Spleen (tissue), 7 donors: ENCODE results near the gene PTGES.

ENCODE experiments used
- POLR2A ChIP-seq, 3 donors: fragments of 450-650 bp; IDR thresholded peaks; one replicate each; pipeline ENCODE4 v1.5.1; 2017; ENCODE audit warnings: antibody characterized with exemption in 3 of 3, mild to moderate bottlenecking in 1 of 3
- POLR2AphosphoS5 ChIP-seq, 3 donors: sonication (generic); formaldehyde crosslinking; IDR thresholded peaks; one replicate each; pipeline ENCODE4 v1.5.1; 2017; ENCODE audit warnings: antibody characterized with exemption in 3 of 3
- TF ChIP-seq, protein P1 (sequence below), 11 experiments: fragments of 200-600 bp in 7 of 11; fragments of 450-650 bp in 4 of 11; sonication (generic) in 4 of 11; IDR thresholded peaks in 8 of 11; conservative IDR thresholded peaks in 3 of 11; 1 replicate in 7 of 11; 2 replicates in 4 of 11; pipeline versions ENCODE4 v1.4.0 to v1.8.0; 2016 to 2021; ENCODE audit warnings: antibody characterized with exemption in 11 of 11, inconsistent platforms in 4 of 11, mild to moderate bottlenecking in 1 of 11
- donor health status: DM: no; HTN: no; CAD: no; lungs with moderate emphysema.
- donor health status: DM: no; HTN: no; CAD: no.
- donor health status: DM: no; HTN: no; CAD: no.

DNA sequence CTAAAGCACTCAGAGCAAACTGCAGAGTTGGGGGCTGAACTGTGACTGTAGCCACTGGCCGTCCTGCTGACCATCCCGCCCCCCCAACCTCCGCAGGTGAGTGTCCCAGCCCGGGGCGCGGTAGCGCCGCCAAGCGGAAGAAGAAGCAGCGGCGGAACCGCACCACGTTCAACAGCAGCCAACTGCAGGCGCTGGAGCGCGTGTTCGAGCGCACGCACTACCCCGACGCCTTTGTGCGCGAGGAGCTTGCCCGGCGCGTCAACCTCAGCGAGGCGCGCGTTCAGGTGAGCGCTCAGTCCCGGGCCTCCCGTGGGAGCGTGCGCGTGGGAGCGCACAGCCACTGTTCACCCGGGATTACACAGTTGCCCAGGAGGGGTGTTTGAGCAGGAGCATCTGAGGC, 33.7 kb downstream of the PTGES start:
- TF ChIP-seq POLR2A (IDR thresholded peaks at IDR 0.05), result no peak
- TF ChIP-seq, protein P1, sequence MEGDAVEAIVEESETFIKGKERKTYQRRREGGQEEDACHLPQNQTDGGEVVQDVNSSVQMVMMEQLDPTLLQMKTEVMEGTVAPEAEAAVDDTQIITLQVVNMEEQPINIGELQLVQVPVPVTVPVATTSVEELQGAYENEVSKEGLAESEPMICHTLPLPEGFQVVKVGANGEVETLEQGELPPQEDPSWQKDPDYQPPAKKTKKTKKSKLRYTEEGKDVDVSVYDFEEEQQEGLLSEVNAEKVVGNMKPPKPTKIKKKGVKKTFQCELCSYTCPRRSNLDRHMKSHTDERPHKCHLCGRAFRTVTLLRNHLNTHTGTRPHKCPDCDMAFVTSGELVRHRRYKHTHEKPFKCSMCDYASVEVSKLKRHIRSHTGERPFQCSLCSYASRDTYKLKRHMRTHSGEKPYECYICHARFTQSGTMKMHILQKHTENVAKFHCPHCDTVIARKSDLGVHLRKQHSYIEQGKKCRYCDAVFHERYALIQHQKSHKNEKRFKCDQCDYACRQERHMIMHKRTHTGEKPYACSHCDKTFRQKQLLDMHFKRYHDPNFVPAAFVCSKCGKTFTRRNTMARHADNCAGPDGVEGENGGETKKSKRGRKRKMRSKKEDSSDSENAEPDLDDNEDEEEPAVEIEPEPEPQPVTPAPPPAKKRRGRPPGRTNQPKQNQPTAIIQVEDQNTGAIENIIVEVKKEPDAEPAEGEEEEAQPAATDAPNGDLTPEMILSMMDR (IDR thresholded peaks at IDR 0.05 in 8 of 11, conservative IDR thresholded peaks at IDR 0.05 in 3 of 11), result no peak
- no peak for TF ChIP-seq POLR2AphosphoS5 (IDR thresholded peaks at IDR 0.05)
